ENCODE data around the gene ELOVL2. TPM values are rescaled to one million over a fixed set of nuclear protein-coding genes. Genes with fewer than 3 reads are reported as not detected.
"Not testable (repeated sequence)": the region's sequence is repeated elsewhere in the genome, so short reads cannot be mapped to it uniquely, and the experiment has no call there.

The ELOVL2 gene
- polyA plus RNA-seq, 1 donor (not counting 4 experiments of a cell fraction or from before 2014, with no cell fraction given), result 0.05 TPM

DNA sequence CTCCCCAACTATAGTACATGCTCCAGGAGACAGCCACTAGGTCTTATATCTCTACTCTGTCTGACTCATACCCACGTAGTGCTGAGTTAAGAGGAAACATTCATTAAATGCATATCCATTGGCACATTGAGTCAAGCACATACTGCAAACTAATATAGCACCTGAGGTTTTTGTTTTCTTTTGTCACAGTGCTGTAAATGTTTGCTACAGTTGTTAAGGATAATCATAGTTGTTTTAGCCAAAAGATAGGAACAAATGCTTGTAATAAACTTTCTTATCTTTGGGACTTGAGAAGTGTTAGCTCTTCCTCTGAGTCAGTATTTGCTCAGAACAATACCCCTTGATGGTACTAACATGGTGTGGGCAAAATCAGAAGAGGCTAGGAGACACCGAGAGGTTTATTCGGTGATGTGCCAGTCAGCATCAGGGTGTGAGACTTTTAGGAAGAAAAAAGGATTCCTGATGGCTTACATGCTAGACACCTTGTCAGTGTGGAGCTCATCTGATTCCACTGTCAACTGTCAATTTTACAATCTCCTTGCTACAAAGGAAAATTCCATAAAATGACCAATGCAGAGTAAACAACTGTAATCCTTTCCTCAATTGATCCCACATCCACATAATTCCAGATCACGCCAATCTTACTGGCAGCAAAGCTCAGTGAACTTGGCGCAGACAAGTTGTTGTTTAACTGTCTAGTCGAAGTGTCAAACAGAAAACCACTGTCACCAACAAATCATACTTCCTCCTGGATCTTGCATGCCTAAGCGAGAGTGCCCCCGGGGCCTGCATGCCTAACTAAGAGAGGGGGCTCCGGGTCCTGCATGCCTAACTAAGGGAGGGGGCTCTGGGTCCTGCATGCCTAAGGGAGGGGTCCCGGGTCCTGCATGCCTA is 36.1 kb downstream of the ELOVL2 start:
- no peaks in the 10 kb centered on the region for H3K27me3 ChIP-seq (ENCODE audit: control insufficient read depth, extremely low read depth, insufficient read depth, low read length)
- H3K79me2 ChIP-seq (ENCODE audit: control insufficient read depth, insufficient read depth, low read length), result no peaks in the 10 kb centered on the region
- H3K27ac ChIP-seq (ENCODE audit: control insufficient read depth, insufficient read depth, low read length), result peak overlapping the region; percentile 4
- TF ChIP-seq, protein P1, sequence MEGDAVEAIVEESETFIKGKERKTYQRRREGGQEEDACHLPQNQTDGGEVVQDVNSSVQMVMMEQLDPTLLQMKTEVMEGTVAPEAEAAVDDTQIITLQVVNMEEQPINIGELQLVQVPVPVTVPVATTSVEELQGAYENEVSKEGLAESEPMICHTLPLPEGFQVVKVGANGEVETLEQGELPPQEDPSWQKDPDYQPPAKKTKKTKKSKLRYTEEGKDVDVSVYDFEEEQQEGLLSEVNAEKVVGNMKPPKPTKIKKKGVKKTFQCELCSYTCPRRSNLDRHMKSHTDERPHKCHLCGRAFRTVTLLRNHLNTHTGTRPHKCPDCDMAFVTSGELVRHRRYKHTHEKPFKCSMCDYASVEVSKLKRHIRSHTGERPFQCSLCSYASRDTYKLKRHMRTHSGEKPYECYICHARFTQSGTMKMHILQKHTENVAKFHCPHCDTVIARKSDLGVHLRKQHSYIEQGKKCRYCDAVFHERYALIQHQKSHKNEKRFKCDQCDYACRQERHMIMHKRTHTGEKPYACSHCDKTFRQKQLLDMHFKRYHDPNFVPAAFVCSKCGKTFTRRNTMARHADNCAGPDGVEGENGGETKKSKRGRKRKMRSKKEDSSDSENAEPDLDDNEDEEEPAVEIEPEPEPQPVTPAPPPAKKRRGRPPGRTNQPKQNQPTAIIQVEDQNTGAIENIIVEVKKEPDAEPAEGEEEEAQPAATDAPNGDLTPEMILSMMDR (optimal IDR thresholded peaks at IDR 0.05 in 1 of 3, IDR thresholded peaks at IDR 0.05 in 1 of 3, conservative IDR thresholded peaks at IDR 0.05 in 1 of 3; ENCODE audit: extremely low read depth in 1 of 3, insufficient read depth in 2 of 3, low read length in 3 of 3), result no peak
- TF ChIP-seq EZH2 (IDR thresholded peaks at IDR 0.05; ENCODE audit: low read length), result no peak
- no peak for DNase-seq (ENCODE audit: low read depth, low spot score)
- no peak overlapping the region for H2AFZ ChIP-seq (ENCODE audit: control insufficient read depth, low read length)
- no peak overlapping the region for H3K4me3 ChIP-seq (ENCODE audit: control insufficient read depth in 2 of 3, extremely low read depth in 1 of 3, insufficient read depth in 2 of 3, low read depth in 1 of 3, low read length in 3 of 3)
- dilution Hi-C loops (cut with MboI; ENCODE audit: extremely low pct_ligation_motif_present, low sequenced_read_pairs), result no loop called here
- H3K9me3 ChIP-seq (ENCODE audit: control insufficient read depth, low read depth, low read length), result no peaks in the 10 kb centered on the region
- H3K36me3 ChIP-seq (ENCODE audit: control insufficient read depth in 2 of 2, extremely low read depth in 1 of 2, insufficient read depth in 2 of 2, low read length in 2 of 2), result no peaks in the 10 kb centered on the region
- peaks cover 38% of the 10 kb centered on the region for H3K4me1 ChIP-seq (ENCODE audit: control insufficient read depth, extremely low read depth, insufficient read depth, low read length)
- no peaks in the 10 kb centered on the region for H4K20me1 ChIP-seq (ENCODE audit: control insufficient read depth, extremely low read depth, insufficient read depth, low read length)
- H3K9ac ChIP-seq (ENCODE audit: control insufficient read depth, extremely low read depth, insufficient read depth, low read length), result no peak overlapping the region
- no peaks in the 10 kb centered on the region for H3K9me1 ChIP-seq (ENCODE audit: control insufficient read depth, extremely low read depth, insufficient read depth, low read length)
- H3K4me2 ChIP-seq (ENCODE audit: control insufficient read depth, extremely low read depth, insufficient read depth, low read depth, low read length), result peak overlapping the region; percentile 47
- peak; percentile 57 for FAIRE-seq

DNA sequence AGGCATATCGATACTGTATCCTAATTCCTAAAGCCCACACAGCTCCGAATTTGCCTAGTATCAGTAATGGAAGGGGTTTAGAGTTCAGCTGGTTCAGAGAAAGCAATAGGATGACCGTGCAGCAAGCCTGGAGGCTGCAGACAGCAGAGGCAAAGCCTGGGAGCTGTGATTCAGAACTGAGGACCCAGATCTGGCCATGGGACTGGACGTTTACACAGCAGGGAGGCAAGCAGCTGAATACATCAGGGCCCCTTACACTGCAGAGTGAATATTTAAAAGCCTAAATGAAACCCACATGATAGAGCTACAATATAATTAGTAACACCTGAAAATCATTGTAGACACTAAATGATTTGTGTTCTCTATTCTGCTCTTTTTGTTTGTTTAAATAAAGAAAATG is 38.0 kb downstream of the ELOVL2 start:
- no peak for TF ChIP-seq EZH2 (IDR thresholded peaks at IDR 0.05; ENCODE audit: low read length)
- TF ChIP-seq, protein P1 (optimal IDR thresholded peaks at IDR 0.05 in 1 of 3, IDR thresholded peaks at IDR 0.05 in 1 of 3, conservative IDR thresholded peaks at IDR 0.05 in 1 of 3; ENCODE audit: extremely low read depth in 1 of 3, insufficient read depth in 2 of 3, low read length in 3 of 3), result no peak
- no peak overlapping the region for H2AFZ ChIP-seq (ENCODE audit: control insufficient read depth, low read length)
- no peaks in the 10 kb centered on the region for H3K36me3 ChIP-seq (ENCODE audit: control insufficient read depth in 2 of 2, extremely low read depth in 1 of 2, insufficient read depth in 2 of 2, low read length in 2 of 2)
- no peaks in the 10 kb centered on the region for H4K20me1 ChIP-seq (ENCODE audit: control insufficient read depth, extremely low read depth, insufficient read depth, low read length)
- H3K79me2 ChIP-seq (ENCODE audit: control insufficient read depth, insufficient read depth, low read length), result no peaks in the 10 kb centered on the region
- peaks cover 27% of the 10 kb centered on the region for H3K4me1 ChIP-seq (ENCODE audit: control insufficient read depth, extremely low read depth, insufficient read depth, low read length)
- dilution Hi-C loops (cut with MboI; ENCODE audit: extremely low pct_ligation_motif_present, low sequenced_read_pairs), result no loop called here
- H3K9me3 ChIP-seq (ENCODE audit: control insufficient read depth, low read depth, low read length), result no peaks in the 10 kb centered on the region
- no peak overlapping the region for H3K4me3 ChIP-seq (ENCODE audit: control insufficient read depth in 2 of 3, extremely low read depth in 1 of 3, insufficient read depth in 2 of 3, low read depth in 1 of 3, low read length in 3 of 3)
- no peak overlapping the region for H3K9ac ChIP-seq (ENCODE audit: control insufficient read depth, extremely low read depth, insufficient read depth, low read length)
- no peak overlapping the region for H3K4me2 ChIP-seq (ENCODE audit: control insufficient read depth, extremely low read depth, insufficient read depth, low read depth, low read length)
- H3K27ac ChIP-seq (ENCODE audit: control insufficient read depth, insufficient read depth, low read length), result no peak overlapping the region
- no peak for FAIRE-seq
- no peaks in the 10 kb centered on the region for H3K9me1 ChIP-seq (ENCODE audit: control insufficient read depth, extremely low read depth, insufficient read depth, low read length)
- H3K27me3 ChIP-seq (ENCODE audit: control insufficient read depth, extremely low read depth, insufficient read depth, low read length), result no peaks in the 10 kb centered on the region
- no peak for DNase-seq (ENCODE audit: low read depth, low spot score)

DNA sequence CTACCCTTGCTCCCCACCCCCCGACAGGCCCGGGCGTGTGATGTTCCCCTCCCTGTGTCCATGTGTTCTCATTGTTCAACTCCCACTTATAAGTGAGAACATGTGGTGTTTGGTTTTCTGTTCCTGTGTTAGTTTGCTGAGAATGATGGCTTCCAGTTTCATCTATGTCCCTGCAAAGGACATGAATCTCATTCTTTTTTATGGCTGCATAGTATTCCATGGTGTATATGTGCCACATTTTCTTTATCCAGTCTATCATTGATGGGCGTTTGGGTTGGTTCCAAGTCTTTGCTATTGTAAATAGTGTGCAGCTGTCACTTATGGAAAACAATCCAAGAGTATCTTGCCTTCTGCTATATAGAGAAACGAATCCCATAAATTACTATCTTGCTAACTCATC is 40.8 kb downstream of the ELOVL2 start:
- H3K9me1 ChIP-seq (ENCODE audit: control insufficient read depth, extremely low read depth, insufficient read depth, low read length); H2AFZ ChIP-seq (ENCODE audit: control insufficient read depth, low read length); H3K79me2 ChIP-seq (ENCODE audit: control insufficient read depth, insufficient read depth, low read length); H3K27ac ChIP-seq (ENCODE audit: control insufficient read depth, insufficient read depth, low read length); H3K4me2 ChIP-seq (ENCODE audit: control insufficient read depth, extremely low read depth, insufficient read depth, low read depth, low read length); H4K20me1 ChIP-seq (ENCODE audit: control insufficient read depth, extremely low read depth, insufficient read depth, low read length); H3K27me3 ChIP-seq (ENCODE audit: control insufficient read depth, extremely low read depth, insufficient read depth, low read length); H3K9me3 ChIP-seq (ENCODE audit: control insufficient read depth, low read depth, low read length); FAIRE-seq; H3K4me3 ChIP-seq (ENCODE audit: control insufficient read depth in 2 of 3, extremely low read depth in 1 of 3, insufficient read depth in 2 of 3, low read depth in 1 of 3, low read length in 3 of 3); dilution Hi-C loops (cut with MboI; ENCODE audit: extremely low pct_ligation_motif_present, low sequenced_read_pairs); H3K36me3 ChIP-seq (ENCODE audit: control insufficient read depth in 2 of 2, extremely low read depth in 1 of 2, insufficient read depth in 2 of 2, low read length in 2 of 2); DNase-seq (ENCODE audit: low read depth, low spot score); H3K9ac ChIP-seq (ENCODE audit: control insufficient read depth, extremely low read depth, insufficient read depth, low read length): not testable (repeated sequence)
- peaks cover 12% of the 10 kb centered on the region for H3K4me1 ChIP-seq (ENCODE audit: control insufficient read depth, extremely low read depth, insufficient read depth, low read length)
